ENCODE data around the gene GTF3C1.

DNA sequence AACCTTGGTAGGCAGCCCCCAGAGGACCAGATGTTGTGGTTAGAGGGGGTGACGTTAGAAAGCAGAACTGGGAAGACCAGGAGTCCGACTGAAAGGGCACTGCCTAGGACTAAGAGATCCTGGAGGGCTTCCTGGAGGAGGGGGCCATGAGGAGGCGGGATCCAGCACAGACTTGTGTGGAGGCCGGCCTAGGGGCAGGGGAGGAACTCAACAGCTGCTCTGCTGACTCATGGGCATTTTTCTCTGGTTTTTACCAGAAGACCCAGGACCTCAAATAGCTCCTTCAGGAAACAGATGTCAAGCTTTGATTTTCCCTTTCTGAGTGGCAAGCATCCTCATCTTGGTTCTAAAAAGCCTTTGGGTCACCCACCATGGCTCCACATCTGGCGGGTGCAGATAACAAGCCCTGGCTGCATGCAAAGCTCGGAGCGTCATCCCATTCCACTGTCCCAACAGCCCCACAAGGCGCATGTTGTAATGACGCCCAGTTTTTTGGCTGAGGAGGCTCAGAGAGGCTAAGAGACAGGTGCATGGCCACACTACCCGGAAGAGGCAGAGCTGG lies 118.7 kb downstream of the GTF3C1 start:
- TF ChIP-seq CTCF (IDR thresholded peaks at IDR 0.05; ENCODE audit: low read depth, low read length, missing input control) (no peak), YY1 (IDR thresholded peaks at IDR 0.05) (no peak), RAD21 (IDR thresholded peaks at IDR 0.05) (no peak), SP1 (IDR thresholded peaks at IDR 0.05) (no peak), TAF1 (conservative IDR thresholded peaks at IDR 0.05) (no peak), ZBTB33 (IDR thresholded peaks at IDR 0.05) (no peak), JUND (IDR thresholded peaks at IDR 0.05) (no peak), RXRA (IDR thresholded peaks at IDR 0.05) (no peak), EGR1 (IDR thresholded peaks at IDR 0.05; ENCODE audit: low read depth in 2 of 2) (no peak)
- TF ChIP-seq, protein P1, sequence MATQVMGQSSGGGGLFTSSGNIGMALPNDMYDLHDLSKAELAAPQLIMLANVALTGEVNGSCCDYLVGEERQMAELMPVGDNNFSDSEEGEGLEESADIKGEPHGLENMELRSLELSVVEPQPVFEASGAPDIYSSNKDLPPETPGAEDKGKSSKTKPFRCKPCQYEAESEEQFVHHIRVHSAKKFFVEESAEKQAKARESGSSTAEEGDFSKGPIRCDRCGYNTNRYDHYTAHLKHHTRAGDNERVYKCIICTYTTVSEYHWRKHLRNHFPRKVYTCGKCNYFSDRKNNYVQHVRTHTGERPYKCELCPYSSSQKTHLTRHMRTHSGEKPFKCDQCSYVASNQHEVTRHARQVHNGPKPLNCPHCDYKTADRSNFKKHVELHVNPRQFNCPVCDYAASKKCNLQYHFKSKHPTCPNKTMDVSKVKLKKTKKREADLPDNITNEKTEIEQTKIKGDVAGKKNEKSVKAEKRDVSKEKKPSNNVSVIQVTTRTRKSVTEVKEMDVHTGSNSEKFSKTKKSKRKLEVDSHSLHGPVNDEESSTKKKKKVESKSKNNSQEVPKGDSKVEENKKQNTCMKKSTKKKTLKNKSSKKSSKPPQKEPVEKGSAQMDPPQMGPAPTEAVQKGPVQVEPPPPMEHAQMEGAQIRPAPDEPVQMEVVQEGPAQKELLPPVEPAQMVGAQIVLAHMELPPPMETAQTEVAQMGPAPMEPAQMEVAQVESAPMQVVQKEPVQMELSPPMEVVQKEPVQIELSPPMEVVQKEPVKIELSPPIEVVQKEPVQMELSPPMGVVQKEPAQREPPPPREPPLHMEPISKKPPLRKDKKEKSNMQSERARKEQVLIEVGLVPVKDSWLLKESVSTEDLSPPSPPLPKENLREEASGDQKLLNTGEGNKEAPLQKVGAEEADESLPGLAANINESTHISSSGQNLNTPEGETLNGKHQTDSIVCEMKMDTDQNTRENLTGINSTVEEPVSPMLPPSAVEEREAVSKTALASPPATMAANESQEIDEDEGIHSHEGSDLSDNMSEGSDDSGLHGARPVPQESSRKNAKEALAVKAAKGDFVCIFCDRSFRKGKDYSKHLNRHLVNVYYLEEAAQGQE (IDR thresholded peaks at IDR 0.05): no peak

Measured in liver (tissue), 3 donors.